ENCODE data around the gene OR2AG1.

GRCh38 chr11:6828103-6828502, 45.3 kb downstream of the OR2AG1 start:
- no peak for TF ChIP-seq CTCF (IDR thresholded peaks at IDR 0.05)
- TF ChIP-seq POLR2A (IDR thresholded peaks at IDR 0.05), result no peak
